ENCODE measurements around the gene IL17REL.

Gene IL17REL

DNA sequence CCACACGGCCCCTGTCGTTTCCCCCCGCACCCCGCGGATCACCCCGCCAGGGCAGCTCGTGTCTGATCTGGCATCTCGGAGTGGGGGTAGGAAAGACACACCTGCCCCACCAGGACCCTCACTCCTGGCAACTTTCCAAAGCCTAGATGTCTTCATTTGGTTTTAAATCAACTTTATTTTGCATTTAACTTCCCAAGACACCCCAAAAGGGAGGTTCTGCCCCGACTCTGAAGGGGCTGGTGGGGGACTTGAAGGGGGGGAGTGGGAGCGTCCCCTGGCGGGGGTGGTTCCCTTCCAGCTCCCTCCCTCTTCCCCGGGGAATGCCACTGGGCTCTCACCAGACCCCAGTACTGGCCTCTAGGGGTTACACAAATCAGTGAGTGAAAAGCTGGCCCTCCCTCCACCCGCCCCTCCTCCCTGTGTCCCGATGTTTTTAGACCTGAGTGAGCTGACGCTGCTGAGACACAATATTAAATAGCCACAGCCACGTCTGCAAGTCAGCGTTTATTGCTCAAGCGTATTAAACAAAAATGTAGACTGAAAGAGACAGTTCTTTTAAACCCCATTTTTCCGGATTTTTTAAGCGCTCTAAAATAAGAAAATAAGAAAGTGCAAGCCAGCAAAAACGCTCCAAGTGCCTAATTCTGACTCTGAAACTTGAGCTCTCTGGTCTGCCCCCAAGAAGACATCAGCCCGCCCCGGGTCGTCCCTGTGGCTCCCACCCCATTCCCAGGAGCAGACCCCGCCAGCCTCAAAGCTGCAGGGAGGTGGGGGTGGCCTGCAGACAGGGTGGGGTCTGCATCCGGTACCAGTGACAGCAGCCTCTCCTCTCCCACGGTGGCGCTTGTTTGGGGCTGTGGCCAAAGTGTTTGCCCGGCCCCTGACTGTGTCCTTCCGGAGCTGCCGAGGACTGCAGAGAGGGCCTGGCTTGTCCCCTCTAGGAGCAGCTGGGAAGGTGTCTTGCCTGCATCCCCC, 46.6 kb upstream of the IL17REL start:
- in situ Hi-C loops (cut with HindIII; ENCODE audit: low sequenced_read_pairs): no loop called here
- DNase-seq (ENCODE audit: low read depth): no peak
- H3K4me3 ChIP-seq (ENCODE audit: low read depth, low read length): no peak overlapping the region
- no peak for TF ChIP-seq CTCF (IDR thresholded peaks at IDR 0.05; ENCODE audit: low read depth, low read length, missing control alignments)

DNA sequence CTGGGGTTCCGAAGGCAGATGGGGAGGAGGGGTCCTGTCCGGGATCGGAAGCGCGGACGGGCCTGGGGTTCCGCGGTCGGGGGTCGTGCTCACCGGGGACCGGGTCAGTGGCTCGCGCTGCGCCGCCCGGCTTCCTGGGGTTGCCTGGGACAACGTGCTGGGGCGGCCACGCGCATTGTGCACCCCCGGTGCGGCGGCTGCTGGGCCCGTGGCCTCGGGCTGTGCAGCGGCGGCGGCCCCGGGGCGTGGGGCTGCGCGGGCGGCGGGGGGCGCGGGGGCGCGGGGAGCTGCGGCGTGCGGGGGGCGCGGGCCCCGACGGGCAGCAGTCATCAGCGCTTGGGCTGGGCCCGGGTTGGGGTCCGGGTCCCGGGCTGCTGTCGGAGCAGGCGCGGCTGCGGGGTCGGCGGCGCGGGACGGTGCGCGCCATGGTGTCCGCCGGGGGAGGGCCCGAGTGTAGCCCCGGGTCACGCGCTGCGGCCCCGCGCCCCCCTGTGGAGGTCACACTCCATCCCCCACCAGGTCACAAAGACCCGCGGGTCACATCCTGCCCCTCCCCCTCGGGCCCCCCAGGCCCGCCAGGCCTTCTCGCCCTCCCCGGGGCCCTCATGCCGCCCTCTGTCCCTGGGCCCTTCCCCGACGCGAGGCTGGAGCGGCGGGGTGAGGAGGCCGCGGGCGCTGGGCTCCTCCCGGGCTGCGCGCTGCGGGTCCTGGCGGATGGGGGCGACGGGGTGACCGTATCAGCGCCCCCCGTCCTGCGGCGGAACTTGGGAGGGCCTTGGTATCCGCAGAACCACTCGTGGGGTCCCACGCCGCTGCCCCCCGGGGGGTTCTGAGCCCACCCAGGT, 45.7 kb upstream of the IL17REL start, which contains the start of gene TTLL8:
Gene TTLL8, minus strand, starts transcription at position 238 of the 845 bp plus-strand sequence.
- in situ Hi-C loops (cut with HindIII; ENCODE audit: low sequenced_read_pairs): no loop called here
- H3K4me3 ChIP-seq (ENCODE audit: low read depth, low read length): no peak within 1 kb of the TSS
- no peak for TF ChIP-seq CTCF (IDR thresholded peaks at IDR 0.05; ENCODE audit: low read depth, low read length, missing control alignments)
- DNase-seq (ENCODE audit: low read depth): no peak

DNA sequence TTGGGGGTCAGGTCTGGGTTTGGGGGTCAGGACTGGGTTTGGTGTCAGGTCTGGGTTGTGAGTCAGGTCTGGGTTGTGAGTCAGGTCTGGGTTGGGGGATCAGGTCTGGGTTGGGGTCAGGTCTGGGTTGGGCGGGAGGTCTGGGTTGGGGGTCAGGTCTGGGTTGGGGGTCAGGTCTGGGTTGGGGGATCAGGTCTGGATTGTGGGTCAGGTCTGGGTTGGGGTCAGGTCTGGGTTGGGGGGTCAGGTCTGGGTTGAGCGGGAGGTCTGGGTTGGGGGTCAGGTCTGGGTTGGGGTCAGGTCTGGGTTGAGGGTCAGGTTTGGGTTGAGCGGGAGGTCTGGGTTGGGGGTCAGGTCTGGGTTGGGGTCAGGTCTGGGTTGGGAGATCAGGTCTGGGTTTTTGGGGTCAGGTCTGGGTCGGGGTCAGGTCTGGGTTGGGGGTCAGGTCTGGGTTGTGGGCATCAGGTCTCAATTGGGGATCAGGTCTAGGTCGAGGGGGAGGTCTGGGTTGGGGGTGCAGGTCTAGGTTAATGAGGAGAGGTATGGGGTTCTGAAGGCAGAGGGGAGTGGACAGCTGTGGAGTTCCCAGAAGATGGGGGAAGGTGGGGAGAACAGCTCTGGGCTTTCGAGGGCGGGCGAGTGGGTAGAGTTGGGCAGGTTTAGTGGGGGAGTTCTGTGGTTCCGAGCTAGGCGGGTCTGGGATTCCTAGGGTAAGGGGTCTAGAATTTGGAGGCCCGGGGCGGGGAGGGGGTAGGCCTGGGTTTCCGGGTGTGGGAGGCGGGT, 44.9 kb upstream of the IL17REL start:
- in situ Hi-C loops (cut with HindIII; ENCODE audit: low sequenced_read_pairs): no loop called here
- TF ChIP-seq CTCF (IDR thresholded peaks at IDR 0.05; ENCODE audit: low read depth, low read length, missing control alignments): no peak
- H3K4me3 ChIP-seq (ENCODE audit: low read depth, low read length): no peak overlapping the region
- no peak for DNase-seq (ENCODE audit: low read depth)

DNA sequence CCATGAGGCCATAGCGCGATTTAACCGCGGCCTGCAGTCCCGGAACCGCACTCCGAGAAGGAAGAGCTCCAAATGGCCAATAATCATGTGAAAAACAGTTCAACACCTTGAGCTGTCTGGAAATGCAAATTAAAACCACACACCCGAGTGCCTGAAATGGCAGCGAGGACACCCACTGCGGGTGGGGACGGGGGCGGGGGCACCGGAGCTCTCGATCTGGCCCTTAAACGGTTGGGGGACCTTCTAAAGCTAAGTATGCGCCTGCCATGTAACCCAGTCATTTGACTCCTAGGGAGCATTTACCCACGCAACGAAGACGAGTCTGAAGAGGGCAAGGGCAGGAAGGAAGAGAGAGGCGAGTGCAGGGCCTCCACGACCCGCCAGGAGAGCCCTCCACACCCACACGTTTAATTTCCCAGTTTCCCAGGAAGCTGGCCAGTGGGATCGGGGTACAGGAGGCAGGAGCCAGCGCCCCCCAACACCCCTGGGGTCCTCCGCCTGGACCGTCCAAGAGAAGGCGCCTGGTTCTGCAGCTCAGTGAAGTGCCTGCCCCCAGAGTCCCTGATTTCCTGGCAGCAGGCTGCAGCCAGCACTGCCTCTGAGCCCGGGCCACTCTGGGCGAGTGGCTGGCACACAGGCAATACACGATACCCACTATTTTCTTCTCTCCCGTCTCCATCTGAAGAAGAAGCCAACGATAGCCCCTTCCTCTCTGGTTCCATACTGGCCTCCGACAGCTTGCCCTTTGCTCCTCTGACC, 43.8 kb upstream of the IL17REL start:
- no peak overlapping the region for H3K4me3 ChIP-seq (ENCODE audit: low read depth, low read length)
- in situ Hi-C loops (cut with HindIII; ENCODE audit: low sequenced_read_pairs): no loop called here
- no peak for DNase-seq (ENCODE audit: low read depth)
- no peak for TF ChIP-seq CTCF (IDR thresholded peaks at IDR 0.05; ENCODE audit: low read depth, low read length, missing control alignments)

DNA sequence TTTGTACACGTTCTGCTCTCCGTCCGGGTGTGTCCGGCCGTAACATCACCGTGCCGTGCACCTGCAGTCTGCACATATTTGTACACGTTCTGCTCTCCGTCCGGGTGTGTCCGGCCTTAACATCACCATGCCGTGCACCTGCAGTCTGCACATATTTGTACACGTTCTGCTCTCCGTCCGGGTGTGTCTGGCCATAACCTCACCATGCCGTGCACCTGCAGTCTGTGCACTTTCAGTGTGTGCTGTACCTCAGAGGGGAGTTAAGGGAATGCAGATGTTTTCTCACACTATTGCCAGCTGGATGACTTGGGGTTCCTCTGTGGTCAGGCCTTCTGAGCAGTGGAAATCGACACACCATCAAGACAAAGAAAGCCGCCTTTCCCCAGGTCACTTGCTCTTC, 41.3 kb upstream of the IL17REL start:
- in situ Hi-C loops (cut with HindIII; ENCODE audit: low sequenced_read_pairs): no loop called here
- no peak overlapping the region for H3K4me3 ChIP-seq (ENCODE audit: low read depth, low read length)
- DNase-seq (ENCODE audit: low read depth): no peak
- no peak for TF ChIP-seq CTCF (IDR thresholded peaks at IDR 0.05; ENCODE audit: low read depth, low read length, missing control alignments)

Measured in astrocyte of the cerebellum (primary cell).